PC-9 (cell line): Measurements from ENCODE around the gene MYO18B. TPM values are rescaled to one million over a fixed set of nuclear protein-coding genes. Genes with fewer than 3 reads are reported as not detected.

Source experiments
- BruUV-seq: library from RNA; stranded (reverse); fragments of 400-500 nt; replicated peaks from 2 replicates; lab custom pipeline; 2021; lab: Mats Ljungman, UMichigan
- CTCF ChIA-PET: fragments of 300-600 bp; sonication (Branson Sonifier 250); formaldehyde crosslinking; loops from one replicate; lab custom pipeline; 2022; ENCODE audit warnings: antibody characterized with exemption; lab: Charles Lee
- POLR2A ChIA-PET: fragments of 300-600 bp; sonication (Branson Sonifier 250); formaldehyde crosslinking; loops from one replicate; lab custom pipeline; 2022; ENCODE audit warnings: antibody characterized with exemption; ENCODE audit not compliant: unreplicated experiment; lab: Charles Lee
- DNase-seq, 2 experiments: peaks; one replicate each; pipeline versions ENCODE4 v3.0.0 to v3.0.0-alpha.2; 2015 to 2022; ENCODE audit warnings: mixed read lengths in 1 of 2
- H2AFZ ChIP-seq: fragments of 200-600 bp; sonication (generic); 2 replicates; pipeline ENCODE4 v1.8.1; 2017; ENCODE audit warnings: antibody characterized with exemption
- H3F3A ChIP-seq: fragments of 200-600 bp; sonication (generic); 2 replicates; pipeline ENCODE4 v1.8.1; 2017; ENCODE audit warnings: antibody characterized with exemption, mild to moderate bottlenecking, low read depth; ENCODE audit not compliant: insufficient read depth
- H3K27ac ChIP-seq: fragments of 200-600 bp; sonication (generic); 2 replicates; pipeline ENCODE4 v1.6.1; 2016; ENCODE audit warnings: mixed run types
- H3K27me3 ChIP-seq: fragments of 200-600 bp; sonication (generic); 2 replicates; pipeline ENCODE4 v1.6.1; 2016; ENCODE audit warnings: low read depth, mixed run types; ENCODE audit not compliant: insufficient read depth
- H3K36me3 ChIP-seq: fragments of 200-600 bp; sonication (generic); 2 replicates; pipeline ENCODE4 v1.6.1; 2016; ENCODE audit warnings: low read depth, mixed run types
- H3K4me1 ChIP-seq: fragments of 200-600 bp; sonication (generic); replicated peaks from 2 replicates; pipeline ENCODE4 v1.6.1; 2016; ENCODE audit warnings: mixed run types; ENCODE audit not compliant: insufficient read depth
- H3K4me2 ChIP-seq: fragments of 200-600 bp; sonication (generic); 2 replicates; pipeline ENCODE4 v1.6.1; 2017; ENCODE audit warnings: mixed run types
- H3K4me3 ChIP-seq: fragments of 200-600 bp; sonication (generic); 2 replicates; pipeline ENCODE4 v1.6.1; 2016; ENCODE audit warnings: mixed run types
- H3K79me2 ChIP-seq: fragments of 200-600 bp; sonication (generic); 2 replicates; pipeline ENCODE4 v1.6.1; 2017; ENCODE audit warnings: low read depth, mixed run types
- H3K9me2 ChIP-seq: fragments of 200-600 bp; sonication (generic); 2 replicates; pipeline ENCODE4 v1.8.1; 2017; ENCODE audit warnings: mild to moderate bottlenecking; ENCODE audit not compliant: insufficient read depth
- H3K9me3 ChIP-seq: fragments of 200-600 bp; sonication (generic); 2 replicates; pipeline ENCODE4 v1.8.1; 2016; ENCODE audit warnings: low read depth; ENCODE audit not compliant: insufficient read depth
- H4K20me1 ChIP-seq: fragments of 200-600 bp; sonication (generic); 2 replicates; pipeline ENCODE4 v1.8.1; 2017; ENCODE audit not compliant: insufficient read depth
- EZH2 ChIP-seq: fragments of 200-600 bp; sonication (generic); IDR thresholded peaks from 2 replicates; pipeline ENCODE4 v1.8.0; 2017; ENCODE audit warnings: antibody characterized with exemption, low read depth
- intact Hi-C: fragments of 100-400 bp; cut with micrococcal nuclease; formaldehyde crosslinking; loops from one replicate; pipeline ENCODE4 v1.10.0; 2022; ENCODE audit not compliant: unreplicated experiment
- total RNA-seq: library from RNA; stranded (reverse); gene quantifications from 2 replicates; pipeline ENCODE4 v1.2.3, GENCODE V29; 2021
- TF ChIP-seq, protein P1 (sequence below): fragments of 200-600 bp; sonication (generic); conservative IDR thresholded peaks from 2 replicates; pipeline ENCODE4 v1.6.1; 2017; ENCODE audit warnings: mixed run types, antibody characterized with exemption, mild to moderate bottlenecking, moderate library complexity

MYO18B gene
- total RNA-seq, 1 experiment from 2014 or later = not detected

- Histone ChIP-seq H3K9me3 (no peaks in the 10 kb centered on the region), H3K4me2 (no peak overlapping the region), H3K79me2 (no peaks in the 10 kb centered on the region), H4K20me1 (no peaks in the 10 kb centered on the region), H3F3A (no peaks in the 10 kb centered on the region), H3K36me3 (no peaks in the 10 kb centered on the region), H3K4me1 (no peaks in the 10 kb centered on the region), H3K9me2 (no peaks in the 10 kb centered on the region), H3K27me3 (peaks cover 84% of the 10 kb centered on the region), H2AFZ (no peak overlapping the region), H3K27ac (no peak overlapping the region), H3K4me3 (no peak overlapping the region)
- ChIA-PET CTCF (no interaction called here), POLR2A (no interaction called here)
- TF ChIP-seq, protein P1, sequence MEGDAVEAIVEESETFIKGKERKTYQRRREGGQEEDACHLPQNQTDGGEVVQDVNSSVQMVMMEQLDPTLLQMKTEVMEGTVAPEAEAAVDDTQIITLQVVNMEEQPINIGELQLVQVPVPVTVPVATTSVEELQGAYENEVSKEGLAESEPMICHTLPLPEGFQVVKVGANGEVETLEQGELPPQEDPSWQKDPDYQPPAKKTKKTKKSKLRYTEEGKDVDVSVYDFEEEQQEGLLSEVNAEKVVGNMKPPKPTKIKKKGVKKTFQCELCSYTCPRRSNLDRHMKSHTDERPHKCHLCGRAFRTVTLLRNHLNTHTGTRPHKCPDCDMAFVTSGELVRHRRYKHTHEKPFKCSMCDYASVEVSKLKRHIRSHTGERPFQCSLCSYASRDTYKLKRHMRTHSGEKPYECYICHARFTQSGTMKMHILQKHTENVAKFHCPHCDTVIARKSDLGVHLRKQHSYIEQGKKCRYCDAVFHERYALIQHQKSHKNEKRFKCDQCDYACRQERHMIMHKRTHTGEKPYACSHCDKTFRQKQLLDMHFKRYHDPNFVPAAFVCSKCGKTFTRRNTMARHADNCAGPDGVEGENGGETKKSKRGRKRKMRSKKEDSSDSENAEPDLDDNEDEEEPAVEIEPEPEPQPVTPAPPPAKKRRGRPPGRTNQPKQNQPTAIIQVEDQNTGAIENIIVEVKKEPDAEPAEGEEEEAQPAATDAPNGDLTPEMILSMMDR = no peak
- no peak for TF ChIP-seq EZH2
- DNase-seq = no peak
- intact Hi-C loops = no loop called here
- BruUV-seq = no TSS peak
Measured at GRCh38 chr22:25835348-25835747, 93.4 kb downstream of the MYO18B start.

DNA sequence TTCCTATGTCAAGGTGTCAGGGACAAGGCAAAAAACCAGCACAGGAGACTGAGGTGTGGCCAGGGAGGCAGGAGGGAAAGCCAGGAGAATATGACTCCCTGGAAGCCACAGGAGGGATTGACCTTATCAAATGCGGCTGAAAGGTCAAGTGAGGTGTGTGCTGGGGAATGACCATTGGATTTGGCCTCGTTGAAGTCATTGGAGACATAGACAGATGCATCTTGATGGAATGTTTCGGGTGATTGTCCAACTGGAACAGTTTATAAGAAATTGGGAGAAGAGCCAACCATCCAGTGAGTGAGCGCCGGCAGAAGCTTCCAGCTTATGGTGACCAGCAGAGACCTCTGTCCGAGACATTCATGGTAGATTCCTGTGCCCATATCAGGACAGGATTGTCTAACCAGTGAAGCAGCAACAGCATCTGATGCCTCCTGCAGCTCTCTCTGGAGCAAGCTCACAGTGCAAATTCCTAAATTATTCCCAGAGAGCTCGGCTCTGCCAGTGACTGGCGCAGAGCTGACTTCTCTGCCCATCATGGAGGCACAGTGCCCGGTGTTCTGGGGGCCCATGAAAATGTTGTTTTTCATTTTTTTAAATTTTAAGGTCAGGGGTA, 95.4 kb downstream of the MYO18B start:
- Histone ChIP-seq H3K79me2 (no peaks in the 10 kb centered on the region), H2AFZ (no peak overlapping the region), H3K4me3 (no peak overlapping the region), H3K27ac (no peak overlapping the region), H3F3A (no peaks in the 10 kb centered on the region), H3K4me2 (no peak overlapping the region), H3K27me3 (peaks cover 70% of the 10 kb centered on the region), H4K20me1 (no peaks in the 10 kb centered on the region), H3K4me1 (no peaks in the 10 kb centered on the region), H3K36me3 (no peaks in the 10 kb centered on the region), H3K9me3 (no peaks in the 10 kb centered on the region), H3K9me2 (no peaks in the 10 kb centered on the region)
- intact Hi-C loops = no loop called here
- BruUV-seq = no TSS peak
- TF ChIP-seq EZH2 = no peak
- TF ChIP-seq, protein P1 = no peak
- POLR2A ChIA-PET = no interaction called here
- CTCF ChIA-PET = no interaction called here
- DNase-seq = no peak

DNA sequence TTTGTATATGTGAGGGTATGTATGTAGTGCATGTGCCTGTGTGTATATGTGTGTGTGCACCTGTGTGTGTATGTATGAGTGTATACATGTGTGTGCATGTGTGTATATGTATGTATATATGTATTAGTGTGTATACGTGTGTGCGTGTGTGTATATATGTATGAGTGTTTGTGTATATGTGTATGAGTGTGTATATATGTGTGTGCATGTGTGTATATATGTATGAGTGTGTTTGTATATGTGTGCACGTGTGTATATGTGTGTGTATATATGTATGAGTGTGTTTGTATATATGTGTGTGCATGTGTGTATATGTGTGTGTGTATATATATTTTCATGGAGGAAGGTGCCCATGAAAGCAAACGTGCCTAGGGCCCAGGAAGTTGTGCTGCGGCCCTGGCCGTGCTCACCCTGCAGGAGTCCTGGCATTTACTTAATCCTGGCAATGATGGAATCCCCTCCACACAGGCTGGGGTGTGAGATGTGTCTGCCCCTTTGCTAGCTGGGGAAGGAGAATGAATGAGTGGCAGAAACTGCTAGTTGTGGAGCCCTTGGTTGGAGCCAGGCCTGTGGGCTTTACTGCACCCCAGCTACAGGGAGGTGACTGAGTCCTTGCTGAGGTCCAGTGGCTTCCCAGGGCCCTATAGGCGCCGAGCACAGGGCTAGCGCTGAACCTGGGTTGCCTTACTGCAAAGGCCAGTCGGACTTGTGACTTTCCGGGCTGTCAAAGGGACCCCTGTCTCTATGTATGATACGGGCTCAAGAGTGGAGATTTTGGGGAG, 97.2 kb downstream of the MYO18B start:
- Histone ChIP-seq H3K4me2 (no peak overlapping the region), H3K4me3 (no peak overlapping the region), H3K27me3 (peaks cover 76% of the 10 kb centered on the region), H3K9me2 (no peaks in the 10 kb centered on the region), H4K20me1 (no peaks in the 10 kb centered on the region), H3F3A (no peaks in the 10 kb centered on the region), H3K4me1 (no peaks in the 10 kb centered on the region), H3K36me3 (no peaks in the 10 kb centered on the region), H3K9me3 (no peaks in the 10 kb centered on the region), H3K27ac (no peak overlapping the region), H3K79me2 (no peaks in the 10 kb centered on the region), H2AFZ (no peak overlapping the region)
- DNase-seq = no peak
- no TSS peak for BruUV-seq
- TF ChIP-seq, protein P1 = no peak
- no peak for TF ChIP-seq EZH2
- intact Hi-C loops = no loop called here
- ChIA-PET POLR2A (no interaction called here), CTCF (no interaction called here)
